ENCODE results near the gene HOMER2.
"Not testable (repeated sequence)": the region's sequence is repeated elsewhere in the genome, so short reads cannot be mapped to it uniquely, and the experiment has no call there.

The HOMER2 gene

DNA sequence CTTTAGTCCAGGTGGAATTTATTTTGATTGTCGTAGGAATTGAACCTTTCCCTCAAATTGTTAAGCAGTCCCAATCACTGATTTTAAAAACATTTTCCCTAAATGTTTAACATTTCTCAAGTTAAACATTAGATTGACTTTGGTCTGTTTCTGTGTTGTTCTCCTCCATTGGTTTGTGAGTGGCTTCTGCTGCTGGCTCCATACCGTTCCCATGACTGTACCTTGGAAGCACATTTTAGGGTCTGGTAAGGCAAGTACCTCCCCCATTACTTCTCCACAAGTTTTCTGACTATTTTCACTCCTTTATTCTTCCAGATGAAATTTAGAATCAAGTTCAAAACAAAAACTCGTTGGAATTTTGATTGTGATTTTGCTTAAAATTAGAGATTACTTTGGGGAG is 131.1 kb downstream of the HOMER2 start:
- H3K27ac ChIP-seq, H3K4me3 ChIP-seq: not testable (repeated sequence)

DNA sequence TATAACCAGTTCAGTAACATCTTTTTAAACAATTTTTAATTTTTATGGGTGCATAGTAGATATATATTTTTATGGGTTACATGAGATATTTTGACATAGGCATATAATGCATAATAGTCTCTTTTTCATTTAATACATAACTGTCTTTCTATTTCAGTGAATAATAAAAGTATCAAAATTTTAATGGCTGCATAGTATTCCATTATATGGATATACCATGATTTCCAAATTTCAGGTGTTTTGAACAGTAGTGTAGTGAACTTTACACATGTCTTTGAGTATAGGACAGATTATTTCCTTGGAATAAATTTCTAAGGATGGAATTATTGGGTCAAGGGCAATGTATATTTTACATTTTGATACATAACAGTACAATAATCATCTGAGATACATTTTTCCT is 132.4 kb downstream of the HOMER2 start:
- H3K27ac ChIP-seq, result no peak overlapping the region
- no peak overlapping the region for H3K4me3 ChIP-seq

DNA sequence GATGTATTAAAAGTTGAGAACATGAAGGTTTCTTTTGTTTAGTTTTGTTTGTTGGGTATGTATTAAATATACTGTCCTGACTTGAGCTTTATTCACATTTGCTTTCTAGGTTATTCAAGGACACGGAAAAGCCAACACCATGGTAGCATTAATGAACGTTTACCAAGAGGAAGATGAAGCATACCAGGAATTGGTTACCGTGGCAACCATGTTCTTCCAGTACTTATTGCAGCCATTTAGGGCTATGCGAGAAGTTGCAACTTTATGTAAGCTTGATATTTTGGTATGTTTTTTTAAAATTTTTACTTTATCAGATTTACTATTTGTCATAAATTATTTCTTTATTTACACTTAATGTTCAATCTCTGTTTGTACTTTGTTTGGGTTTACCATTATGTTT is 139.5 kb downstream of the HOMER2 start:
- Histone ChIP-seq H3K4me3 (no peak overlapping the region), H3K27ac (no peak overlapping the region)

GRCh38 chr15:82810890-82811426 is 141.6 kb downstream of the HOMER2 start:
- Histone ChIP-seq H3K4me3 (peak overlapping the region; percentile 71 to 99 (median 92)), H3K27ac (peak overlapping the region in 20 of 21 experiments; percentile 94 to 100 (median 98))

GRCh38 chr15:82810061-82810889 is 142.2 kb downstream of the HOMER2 start:
- Histone ChIP-seq H3K4me3 (peak overlapping the region; percentile 71 to 99 (median 92)), H3K27ac (peak overlapping the region; percentile 94 to 100 (median 98))

DNA sequence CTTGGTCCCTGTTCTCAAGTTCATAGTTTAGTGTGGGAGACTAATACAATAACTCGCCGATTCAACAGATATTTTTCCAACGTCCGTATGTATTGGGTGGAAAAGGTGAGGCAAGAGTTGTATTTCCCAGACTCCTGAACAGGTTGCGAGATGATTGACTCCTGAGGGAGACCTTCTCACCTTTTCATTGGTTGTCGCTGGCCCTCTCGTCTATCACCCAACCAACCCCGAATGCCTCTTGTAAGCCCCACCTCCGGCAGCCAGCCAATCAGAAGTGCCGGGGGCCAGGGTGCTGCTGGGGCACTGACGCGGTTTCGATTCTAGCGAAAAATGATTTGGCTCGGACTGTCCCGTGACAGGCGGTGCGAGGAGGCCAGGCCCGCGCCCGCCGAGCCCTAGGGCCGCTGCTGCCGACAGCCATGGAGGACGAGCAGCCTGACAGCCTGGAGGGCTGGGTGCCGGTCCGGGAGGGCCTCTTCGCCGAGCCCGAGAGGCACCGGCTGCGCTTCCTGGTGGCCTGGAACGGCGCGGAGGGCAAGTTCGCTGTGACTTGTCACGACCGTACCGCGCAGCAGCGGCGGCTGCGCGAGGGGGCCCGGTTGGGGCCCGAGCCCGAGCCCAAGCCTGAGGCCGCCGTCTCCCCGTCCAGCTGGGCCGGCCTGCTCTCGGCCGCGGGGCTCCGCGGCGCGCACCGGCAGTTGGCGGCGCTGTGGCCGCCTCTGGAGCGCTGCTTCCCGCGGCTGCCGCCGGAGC is 143.0 kb downstream of the HOMER2 start, which contains the start of gene WHAMM:
Gene WHAMM (plus strand): TSS at position 321 of the 753 bp plus-strand sequence. CDS start 99 bp downstream, at position 420.
- H3K27ac ChIP-seq, result peak within 1 kb of the TSS; percentile 94 to 100 (median 98)
- H3K4me3 ChIP-seq, result peak within 1 kb of the TSS; percentile 71 to 99 (median 92)

GRCh38 chr15:82808634-82809041 is 143.9 kb downstream of the HOMER2 start:
- Histone ChIP-seq H3K4me3 (peak overlapping the region in 1 of 7 experiments; percentile 92), H3K27ac (peak overlapping the region in 6 of 21 experiments; percentile 6 to 99 (median 60))

DNA sequence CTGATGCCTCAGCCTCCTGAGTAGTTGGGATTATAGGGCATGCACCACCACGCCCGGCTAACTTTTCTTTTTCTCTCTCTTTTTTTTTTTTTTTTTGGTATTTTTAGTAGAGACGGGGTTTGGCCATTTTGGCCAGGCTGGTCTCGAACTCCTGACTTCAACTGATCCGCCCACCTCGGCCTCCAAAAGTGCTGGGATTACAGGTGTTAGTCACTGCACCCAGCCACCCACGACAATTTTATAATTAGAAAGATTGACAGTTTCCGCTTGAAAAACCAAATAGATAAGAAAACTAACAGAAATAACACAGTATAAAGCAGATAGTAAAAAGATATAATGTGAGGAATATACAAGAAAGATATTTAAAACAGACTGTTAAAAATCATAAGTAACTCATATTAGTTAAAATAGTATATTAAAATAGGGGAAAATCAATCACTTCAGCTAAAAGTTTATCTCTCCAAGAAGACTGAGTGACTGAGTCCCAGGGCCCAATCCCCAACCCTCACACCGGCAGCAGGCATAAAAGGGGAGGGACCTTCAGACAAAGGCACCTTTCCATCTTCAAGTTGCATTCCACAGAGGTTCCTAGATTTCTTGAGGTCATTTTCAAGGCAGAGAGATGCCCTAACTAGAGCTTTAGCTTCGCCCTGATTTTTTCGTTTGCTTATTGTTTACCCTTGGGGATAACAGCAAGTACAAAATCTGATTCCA is 144.4 kb downstream of the HOMER2 start:
- H3K4me3 ChIP-seq, result no peak overlapping the region
- peak overlapping the region in 2 of 21 experiments; percentile 16 to 24 for H3K27ac ChIP-seq

DNA sequence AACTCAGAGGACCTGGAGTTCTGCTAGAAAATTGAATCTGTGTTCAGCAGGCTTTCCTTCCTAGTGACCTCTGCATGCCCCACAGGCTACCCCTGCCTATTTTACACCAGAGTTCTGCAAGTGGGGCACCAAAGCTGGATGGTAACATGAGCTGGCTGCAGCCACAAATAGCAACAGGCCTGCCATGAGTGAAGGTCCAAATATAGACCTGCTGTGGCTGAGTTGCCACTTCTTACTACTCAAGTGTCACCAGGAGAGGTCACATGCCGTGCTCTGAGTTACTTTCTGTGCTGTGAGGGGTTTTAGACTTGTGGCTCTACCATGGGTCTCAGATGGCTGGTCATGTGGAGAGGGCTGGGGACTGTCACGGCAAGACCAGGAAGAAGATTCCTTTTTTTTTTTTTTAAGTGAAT is 146.5 kb downstream of the HOMER2 start, which contains the start of gene FSD2:
Gene FSD2 (minus strand): TSS at position 76 of the 413 bp plus-strand sequence. CDS start 18,679 bp downstream, outside the sequence.
- H3K4me3 ChIP-seq, result no peak within 1 kb of the TSS
- H3K27ac ChIP-seq, result no peak within 1 kb of the TSS

GRCh38 chr15:82804575-82804949 is 148.0 kb downstream of the HOMER2 start:
- no peak overlapping the region for H3K4me3 ChIP-seq
- H3K27ac ChIP-seq, result no peak overlapping the region

GRCh38 chr15:82803793-82804574 is 148.5 kb downstream of the HOMER2 start:
- no peak overlapping the region for H3K27ac ChIP-seq
- no peak overlapping the region for H3K4me3 ChIP-seq

DNA sequence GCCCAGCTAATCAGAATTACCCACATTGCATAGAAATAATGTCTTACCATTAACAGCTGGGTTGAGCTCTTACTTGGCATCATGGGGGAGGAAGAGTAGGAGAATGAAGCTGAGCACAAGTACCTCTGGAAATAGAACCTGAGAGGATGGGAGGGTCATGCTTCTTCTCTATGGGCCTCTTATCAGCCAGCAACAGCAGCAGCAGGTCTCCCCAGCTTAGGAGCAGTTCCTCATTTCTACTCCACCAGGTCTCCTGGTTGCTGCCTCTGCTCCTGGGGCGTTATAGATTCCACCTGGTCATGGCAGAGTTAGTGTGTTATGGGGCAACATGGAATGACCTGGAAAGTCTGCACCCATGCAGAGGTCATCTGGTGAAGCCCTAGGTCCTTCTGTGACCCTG is 150.0 kb downstream of the HOMER2 start:
- no peak overlapping the region for H3K4me3 ChIP-seq
- no peak overlapping the region for H3K27ac ChIP-seq

GRCh38 chr15:82799183-82799841 is 153.2 kb downstream of the HOMER2 start:
- H3K4me3 ChIP-seq, result no peak overlapping the region
- no peak overlapping the region for H3K27ac ChIP-seq

Data from skin epidermis (tissue), 12 donors.